ENCODE results near the gene ANTXR2.

ANTXR2 gene

DNA sequence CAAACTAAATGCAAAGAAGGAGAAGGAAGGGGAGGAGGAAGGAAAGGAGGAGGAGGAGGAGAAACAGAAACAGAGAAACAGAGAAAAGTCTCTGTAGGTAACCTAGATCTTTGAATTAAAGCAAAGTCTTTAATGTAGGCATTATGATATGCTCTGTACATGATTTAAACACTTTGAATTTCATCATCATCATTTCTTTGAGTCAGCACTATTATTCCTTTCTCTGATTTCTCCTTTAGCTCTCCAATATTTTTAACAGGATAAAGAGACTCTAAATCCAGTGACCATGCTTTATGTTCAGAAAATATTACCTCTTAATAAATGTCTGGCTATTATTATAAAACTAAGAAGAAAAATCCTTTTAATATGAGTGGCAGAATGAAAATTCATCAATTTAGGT, 124.3 kb downstream of the ANTXR2 start:
- no peak for TF ChIP-seq CTCF (conservative IDR thresholded peaks at IDR 0.05; ENCODE audit: low read length)
- DNase-seq (ENCODE audit: low read depth): no peak
- no peak overlapping the region for H3K4me3 ChIP-seq (ENCODE audit: low read length)

DNA sequence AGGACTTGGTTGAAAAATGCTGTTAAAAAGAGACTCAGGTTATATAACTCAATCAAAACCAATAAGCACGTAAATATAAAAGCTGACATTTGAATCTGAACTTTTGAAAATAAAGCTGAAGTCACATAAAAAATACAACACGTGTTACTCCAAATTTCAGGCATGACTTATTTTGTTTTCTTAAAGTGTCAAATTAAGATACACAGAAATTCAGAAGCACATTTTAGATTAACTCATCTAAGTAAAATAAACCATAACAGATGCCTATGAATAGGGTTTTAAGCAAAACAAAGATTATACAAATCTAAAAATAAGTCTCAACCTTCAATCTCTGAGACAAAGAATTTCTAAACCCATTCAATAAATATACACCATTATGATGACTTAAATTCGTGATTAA, 124.8 kb downstream of the ANTXR2 start:
- no peak overlapping the region for H3K4me3 ChIP-seq (ENCODE audit: low read length)
- TF ChIP-seq CTCF (conservative IDR thresholded peaks at IDR 0.05; ENCODE audit: low read length): no peak
- DNase-seq (ENCODE audit: low read depth): no peak

GRCh38 chr4:79947386-79947785, 125.6 kb downstream of the ANTXR2 start:
- no peak for TF ChIP-seq CTCF (conservative IDR thresholded peaks at IDR 0.05; ENCODE audit: low read length)
- DNase-seq (ENCODE audit: low read depth): no peak
- H3K4me3 ChIP-seq (ENCODE audit: low read length): no peak overlapping the region

- no peak for TF ChIP-seq CTCF (conservative IDR thresholded peaks at IDR 0.05; ENCODE audit: low read length)
- no peak overlapping the region for H3K4me3 ChIP-seq (ENCODE audit: low read length)
- DNase-seq (ENCODE audit: low read depth): no peak
These were observed 137.8 kb downstream of the ANTXR2 start for GRCh38 chr4:79935274-79935673.

- TF ChIP-seq CTCF (conservative IDR thresholded peaks at IDR 0.05; ENCODE audit: low read length): no peak
- H3K4me3 ChIP-seq (ENCODE audit: low read length): no peak overlapping the region
- no peak for DNase-seq (ENCODE audit: low read depth)
These were observed 138.4 kb downstream of the ANTXR2 start for GRCh38 chr4:79934660-79935059.

DNA sequence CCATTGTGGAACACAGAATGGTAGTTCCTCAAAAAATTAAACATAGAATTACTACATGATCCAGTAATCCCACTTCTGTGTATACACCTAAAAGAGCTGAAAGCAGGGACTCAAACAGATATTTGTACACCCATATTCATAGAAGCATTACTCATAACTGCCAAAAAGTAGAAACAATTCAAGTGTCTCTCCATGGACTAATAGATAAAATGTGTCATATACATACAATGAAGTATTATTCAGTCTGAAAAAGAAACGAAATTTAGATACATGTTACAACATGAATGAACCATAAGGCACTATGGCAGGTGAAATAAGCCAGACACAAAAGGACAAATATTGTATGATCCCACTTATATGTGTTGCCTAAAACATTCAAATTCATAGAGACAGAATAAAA, 145.1 kb downstream of the ANTXR2 start:
- TF ChIP-seq CTCF (conservative IDR thresholded peaks at IDR 0.05; ENCODE audit: low read length): no peak
- no peak overlapping the region for H3K4me3 ChIP-seq (ENCODE audit: low read length)
- DNase-seq (ENCODE audit: low read depth): no peak

GRCh38 chr4:79923281-79923680, 149.7 kb downstream of the ANTXR2 start:
- no peak overlapping the region for H3K4me3 ChIP-seq (ENCODE audit: low read length)
- DNase-seq (ENCODE audit: low read depth): no peak
- no peak for TF ChIP-seq CTCF (conservative IDR thresholded peaks at IDR 0.05; ENCODE audit: low read length)
